Measurements from ENCODE around the gene RAB40C. TPM values are rescaled to one million over a fixed set of nuclear protein-coding genes. Genes with fewer than 3 reads are reported as not detected.
A peak's percentile ranks its signal among the peaks of the same experiment; 100 is the strongest.

Gene RAB40C
- total RNA-seq, 3 donors from 2014 or later = 31.2 to 51.0 (median 40.1) TPM

DNA sequence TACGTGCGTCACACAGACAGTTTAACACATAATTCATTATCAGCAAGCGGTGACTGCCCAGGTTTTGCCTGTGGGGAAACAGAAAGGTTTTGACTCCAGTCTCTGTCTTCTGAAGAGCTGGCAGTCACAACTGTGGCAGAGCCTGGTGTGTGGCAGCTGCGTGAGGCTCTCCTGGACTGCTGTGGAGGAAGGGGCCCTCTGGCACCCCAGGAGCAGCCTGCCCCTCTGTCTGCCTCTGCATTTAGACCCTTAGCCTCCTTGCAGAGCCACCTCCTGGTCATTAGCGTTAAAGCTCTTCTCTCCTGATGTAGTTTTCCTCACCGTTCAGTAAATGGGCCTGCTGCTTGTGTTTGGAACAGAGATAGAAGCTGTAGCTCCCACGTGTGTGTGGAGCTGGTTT, 10.9 kb downstream of the RAB40C start:
- Histone ChIP-seq H3K9me3 (no peaks in the 10 kb centered on the region), H3K4me1 (ENCODE audit: low read depth) (peaks cover 3% of the 10 kb centered on the region), H3K36me3 (ENCODE audit: low read depth) (no peaks in the 10 kb centered on the region), H3K4me3 (no peak overlapping the region)
- intact Hi-C loops (cut with DNase I, micrococcal nuclease) = no loop called here
- TF ChIP-seq, protein P1, sequence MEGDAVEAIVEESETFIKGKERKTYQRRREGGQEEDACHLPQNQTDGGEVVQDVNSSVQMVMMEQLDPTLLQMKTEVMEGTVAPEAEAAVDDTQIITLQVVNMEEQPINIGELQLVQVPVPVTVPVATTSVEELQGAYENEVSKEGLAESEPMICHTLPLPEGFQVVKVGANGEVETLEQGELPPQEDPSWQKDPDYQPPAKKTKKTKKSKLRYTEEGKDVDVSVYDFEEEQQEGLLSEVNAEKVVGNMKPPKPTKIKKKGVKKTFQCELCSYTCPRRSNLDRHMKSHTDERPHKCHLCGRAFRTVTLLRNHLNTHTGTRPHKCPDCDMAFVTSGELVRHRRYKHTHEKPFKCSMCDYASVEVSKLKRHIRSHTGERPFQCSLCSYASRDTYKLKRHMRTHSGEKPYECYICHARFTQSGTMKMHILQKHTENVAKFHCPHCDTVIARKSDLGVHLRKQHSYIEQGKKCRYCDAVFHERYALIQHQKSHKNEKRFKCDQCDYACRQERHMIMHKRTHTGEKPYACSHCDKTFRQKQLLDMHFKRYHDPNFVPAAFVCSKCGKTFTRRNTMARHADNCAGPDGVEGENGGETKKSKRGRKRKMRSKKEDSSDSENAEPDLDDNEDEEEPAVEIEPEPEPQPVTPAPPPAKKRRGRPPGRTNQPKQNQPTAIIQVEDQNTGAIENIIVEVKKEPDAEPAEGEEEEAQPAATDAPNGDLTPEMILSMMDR (IDR thresholded peaks at IDR 0.05) = no peak
- DNase-seq = no peak
- no peak for ATAC-seq

DNA sequence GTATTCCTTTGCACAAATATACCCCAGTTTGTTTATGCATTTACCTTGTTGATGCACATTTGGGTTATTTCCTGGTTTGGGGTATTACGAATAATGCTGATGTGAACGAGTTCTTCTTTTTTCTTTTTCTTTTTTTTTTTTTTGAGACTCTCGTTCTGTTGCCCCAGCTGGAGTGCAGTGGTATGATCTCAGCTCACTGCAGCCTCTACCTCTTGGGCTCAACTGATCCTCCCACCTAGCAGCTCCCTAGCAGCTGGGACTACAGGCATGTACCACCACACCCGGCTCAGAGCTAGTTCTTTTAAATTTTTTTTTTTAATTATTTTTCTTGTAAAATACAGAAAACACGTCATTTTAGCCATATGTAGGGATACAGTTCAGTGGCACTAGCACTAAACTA, 14.1 kb downstream of the RAB40C start:
- no peak for ATAC-seq
- no peaks in the 10 kb centered on the region for H3K36me3 ChIP-seq (ENCODE audit: low read depth)
- intact Hi-C loops (cut with DNase I, micrococcal nuclease) = no loop called here
- DNase-seq = no peak
- TF ChIP-seq, protein P1 (IDR thresholded peaks at IDR 0.05) = no peak
- H3K4me3 ChIP-seq = no peak overlapping the region
- no peaks in the 10 kb centered on the region for H3K9me3 ChIP-seq
- H3K4me1 ChIP-seq (ENCODE audit: low read depth) = no peaks in the 10 kb centered on the region

- TF ChIP-seq, protein P1 (IDR thresholded peaks at IDR 0.05) = no peak
- DNase-seq = no peak
Observed at GRCh38 chr16:606656-607307, 16.9 kb downstream of the RAB40C start.

DNA sequence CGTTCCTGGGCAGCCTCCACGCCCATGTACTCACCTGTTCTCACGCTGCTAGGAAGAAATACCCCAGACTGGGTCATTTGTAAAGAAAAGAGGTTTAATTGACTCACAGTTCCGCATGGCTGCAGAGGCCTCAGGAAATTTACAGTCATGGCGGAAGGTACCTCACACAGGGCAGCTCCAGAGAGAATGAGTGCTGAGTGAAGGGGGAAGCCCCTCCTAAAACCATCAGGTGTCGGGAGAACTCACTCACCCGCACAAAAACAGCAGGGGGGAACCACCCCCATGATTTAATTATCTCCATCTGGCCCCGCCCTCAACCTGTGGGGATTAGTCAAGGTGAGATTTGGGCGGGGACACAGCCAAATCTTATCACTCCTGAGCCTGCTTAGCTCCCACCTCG, 18.2 kb downstream of the RAB40C start:
- intact Hi-C loops (cut with DNase I, micrococcal nuclease) = no loop called here
- no peak for DNase-seq
- H3K4me1 ChIP-seq (ENCODE audit: low read depth) = peaks cover 11% of the 10 kb centered on the region
- H3K9me3 ChIP-seq = no peaks in the 10 kb centered on the region
- H3K4me3 ChIP-seq = no peak overlapping the region
- no peak for ATAC-seq
- no peaks in the 10 kb centered on the region for H3K36me3 ChIP-seq (ENCODE audit: low read depth)
- TF ChIP-seq, protein P1 (IDR thresholded peaks at IDR 0.05) = no peak

More at GRCh38 chr16:606656-607307, 16.9 kb downstream of the RAB40C start:
- no peak for ATAC-seq
- Histone ChIP-seq H3K4me3 (no peak overlapping the region), H3K9me3 (no peaks in the 10 kb centered on the region), H3K36me3 (ENCODE audit: low read depth) (no peaks in the 10 kb centered on the region), H3K4me1 (ENCODE audit: low read depth) (peaks cover 11% of the 10 kb centered on the region)
- intact Hi-C loops (cut with DNase I, micrococcal nuclease) = no loop called here

GRCh38 chr16:609316-609715, 19.4 kb downstream of the RAB40C start:
- Histone ChIP-seq H3K9me3 (no peaks in the 10 kb centered on the region), H3K36me3 (ENCODE audit: low read depth) (no peaks in the 10 kb centered on the region), H3K4me3 (no peak overlapping the region), H3K4me1 (ENCODE audit: low read depth) (peaks cover 11% of the 10 kb centered on the region)
- intact Hi-C loops (cut with DNase I, micrococcal nuclease) = no loop called here
- ATAC-seq (no peak), DNase-seq (no peak)
- TF ChIP-seq, protein P1 (IDR thresholded peaks at IDR 0.05) = no peak

DNA sequence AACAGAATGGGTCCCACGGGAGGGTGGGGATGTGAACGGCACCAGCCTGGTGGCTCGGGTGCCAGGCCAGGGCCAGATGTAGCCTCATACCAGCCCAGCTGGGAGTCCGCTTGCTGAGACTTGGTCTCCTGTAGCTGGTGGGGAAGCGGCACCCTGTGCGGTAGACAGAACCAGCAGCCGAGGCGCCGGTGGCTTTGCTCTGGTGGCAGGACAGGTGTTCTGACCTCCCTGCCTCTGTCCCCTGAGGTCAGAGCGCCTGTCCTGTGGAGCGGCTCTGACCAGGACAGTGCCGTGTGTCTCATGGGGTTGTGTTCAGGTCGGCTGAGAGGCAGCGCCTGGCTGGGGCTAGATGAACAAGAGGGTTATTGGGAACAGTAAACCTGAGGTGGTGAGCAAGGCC, 20.1 kb downstream of the RAB40C start:
- ATAC-seq (peak; percentile 41), DNase-seq (no peak)
- H3K4me3 ChIP-seq = no peak overlapping the region
- H3K9me3 ChIP-seq = no peaks in the 10 kb centered on the region
- TF ChIP-seq, protein P1 (IDR thresholded peaks at IDR 0.05) = no peak
- peaks cover 11% of the 10 kb centered on the region for H3K4me1 ChIP-seq (ENCODE audit: low read depth)
- intact Hi-C loops (cut with DNase I, micrococcal nuclease) = no loop called here
- no peaks in the 10 kb centered on the region for H3K36me3 ChIP-seq (ENCODE audit: low read depth)
